HepG2 (cell line): ENCODE results near the gene IGFBP6.

Source experiments
- MAX ChIP-seq: IDR thresholded peaks from 2 replicates; pipeline ENCODE4 v1.6.1; 2012; ENCODE audit warnings: inconsistent platforms
- NFYB ChIP-seq: sonication (generic); formaldehyde crosslinking; IDR thresholded peaks from 2 replicates; pipeline ENCODE4 v1.4.0; 2020; ENCODE audit warnings: missing genetic modification reagents
- ZNF207 ChIP-seq: fragments of 450-650 bp; IDR thresholded peaks from 2 replicates; pipeline ENCODE4 v1.6.1; 2016; ENCODE audit warnings: antibody characterized with exemption, borderline replicate concordance
- ZNF569 ChIP-seq: sonication (generic); formaldehyde crosslinking; IDR thresholded peaks from 2 replicates; pipeline ENCODE4 v1.5.0; 2020; ENCODE audit warnings: mild to moderate bottlenecking, missing genetic modification reagents, moderate library complexity, borderline replicate concordance
- ZSCAN29 ChIP-seq: sonication (generic); formaldehyde crosslinking; conservative IDR thresholded peaks from 2 replicates; pipeline ENCODE4 v1.4.0; 2020; ENCODE audit warnings: mild to moderate bottlenecking, missing genetic modification reagents
- TF ChIP-seq, protein P1 (sequence below): sonication (generic); formaldehyde crosslinking; IDR thresholded peaks from 2 replicates; pipeline ENCODE4 v1.8.0; 2022; ENCODE audit warnings: missing genetic modification reagents, low read depth, mild to moderate bottlenecking, borderline replicate concordance

- TF ChIP-seq ZNF569 (no peak), MAX (no peak), ZNF207 (no peak), NFYB (CRISPR knock-in tag) (no peak), ZSCAN29 (no peak)
- TF ChIP-seq, protein P1, sequence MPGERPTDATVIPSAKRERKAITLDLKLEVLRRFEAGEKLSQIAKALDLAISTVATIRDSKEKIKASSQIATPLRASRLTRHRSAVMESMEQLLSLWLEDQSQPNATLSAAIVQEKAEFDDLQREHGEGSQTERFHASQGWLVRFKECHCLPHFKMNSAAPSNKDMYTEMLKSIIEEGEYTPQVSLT (CRISPR knock-in tag): no peak
Observed at GRCh38 chr12:53051881-53052412, 45.5 kb upstream of the IGFBP6 start.
